HL-60 (cell line): ENCODE data around the gene CIC.

Experiments
- GABPA ChIP-seq: IDR thresholded peaks from 2 replicates; pipeline ENCODE4 v1.6.1; 2012; ENCODE audit warnings: low read depth
- POLR2AphosphoS5 ChIP-seq: IDR thresholded peaks from 2 replicates; pipeline ENCODE4 v1.6.1; 2012; ENCODE audit warnings: low read depth
- SPI1 ChIP-seq: IDR thresholded peaks from 2 replicates; pipeline ENCODE4 v1.6.1; 2012; ENCODE audit warnings: low read depth, mild to moderate bottlenecking, borderline replicate concordance
- TF ChIP-seq, protein P1 (sequence below): IDR thresholded peaks from one replicate; pipeline ENCODE4 v1.5.1; 2011; ENCODE audit warnings: low read length, control low read depth, inconsistent platforms; ENCODE audit not compliant: insufficient read depth

- TF ChIP-seq SPI1 (no peak), GABPA (no peak), POLR2AphosphoS5 (no peak)
- TF ChIP-seq, protein P1, sequence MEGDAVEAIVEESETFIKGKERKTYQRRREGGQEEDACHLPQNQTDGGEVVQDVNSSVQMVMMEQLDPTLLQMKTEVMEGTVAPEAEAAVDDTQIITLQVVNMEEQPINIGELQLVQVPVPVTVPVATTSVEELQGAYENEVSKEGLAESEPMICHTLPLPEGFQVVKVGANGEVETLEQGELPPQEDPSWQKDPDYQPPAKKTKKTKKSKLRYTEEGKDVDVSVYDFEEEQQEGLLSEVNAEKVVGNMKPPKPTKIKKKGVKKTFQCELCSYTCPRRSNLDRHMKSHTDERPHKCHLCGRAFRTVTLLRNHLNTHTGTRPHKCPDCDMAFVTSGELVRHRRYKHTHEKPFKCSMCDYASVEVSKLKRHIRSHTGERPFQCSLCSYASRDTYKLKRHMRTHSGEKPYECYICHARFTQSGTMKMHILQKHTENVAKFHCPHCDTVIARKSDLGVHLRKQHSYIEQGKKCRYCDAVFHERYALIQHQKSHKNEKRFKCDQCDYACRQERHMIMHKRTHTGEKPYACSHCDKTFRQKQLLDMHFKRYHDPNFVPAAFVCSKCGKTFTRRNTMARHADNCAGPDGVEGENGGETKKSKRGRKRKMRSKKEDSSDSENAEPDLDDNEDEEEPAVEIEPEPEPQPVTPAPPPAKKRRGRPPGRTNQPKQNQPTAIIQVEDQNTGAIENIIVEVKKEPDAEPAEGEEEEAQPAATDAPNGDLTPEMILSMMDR = no peak
Measured at GRCh38 chr19:42225718-42226292, 43.2 kb upstream of the CIC start.
